WTC11 (cell line): Measurements from ENCODE around the gene CBLB. TPM values are rescaled to one million over a fixed set of nuclear protein-coding genes. Genes with fewer than 3 reads are reported as not detected.

Experiments
- ATAC-seq: fragments of 200-7000 bp; cut with Tn5 transposase; 2 replicates; pipeline ENCODE4 v1.10.0; 2021; ENCODE audit warnings: mild to moderate bottlenecking, moderate library complexity
- CTCF ChIA-PET: fragments of 300-600 bp; sonication (Branson Sonifier 250); formaldehyde crosslinking; loops from one replicate; lab custom pipeline; 2021; ENCODE audit warnings: antibody characterized with exemption; lab: Charles Lee
- POLR2A ChIA-PET: fragments of 350-600 bp; sonication (Branson Sonifier 250); formaldehyde crosslinking; loops from one replicate; lab custom pipeline; 2021; ENCODE audit warnings: antibody characterized with exemption; lab: Charles Lee
- DNase-seq: peaks from one replicate; pipeline ENCODE4 v3.0.0; 2021; ENCODE audit warnings: low spot score
- H3K27ac Mint-ChIP-seq: 2 replicates; pipeline ENCODE4 v1.8.0; 2021; ENCODE audit warnings: mixed read lengths
- H3K27me3 Mint-ChIP-seq: 2 replicates; pipeline ENCODE4 v1.8.0; 2021; ENCODE audit warnings: low read depth, mild to moderate bottlenecking, moderate library complexity, mixed read lengths
- H3K36me3 Mint-ChIP-seq: 2 replicates; pipeline ENCODE4 v1.8.0; 2021; ENCODE audit warnings: mixed read lengths
- H3K4me1 Mint-ChIP-seq: 2 replicates; pipeline ENCODE4 v1.8.0; 2022; ENCODE audit warnings: mixed read lengths
- H3K4me3 Mint-ChIP-seq: 2 replicates; pipeline ENCODE4 v1.8.0; 2021; ENCODE audit warnings: mild to moderate bottlenecking, moderate library complexity, mixed read lengths
- H3K9me3 Mint-ChIP-seq: 2 replicates; pipeline ENCODE4 v1.8.0; 2021; ENCODE audit warnings: mixed read lengths
- ATF3 ChIP-seq: sonication (generic); formaldehyde crosslinking; conservative IDR thresholded peaks from 2 replicates; pipeline ENCODE4 v1.8.1; 2022; ENCODE audit warnings: mild to moderate bottlenecking, missing genetic modification reagents
- CBFB ChIP-seq: sonication (generic); formaldehyde crosslinking; IDR thresholded peaks from 2 replicates; pipeline ENCODE4 v1.8.1; 2022; ENCODE audit warnings: mild to moderate bottlenecking, low read depth, missing genetic modification reagents
- EMX1 ChIP-seq: fragments of 250-450 bp; sonication (Bioruptor Pico); IDR thresholded peaks from 2 replicates; pipeline ENCODE4 v1.8.0; 2021; ENCODE audit warnings: mild to moderate bottlenecking
- ERG ChIP-seq: fragments of 250-450 bp; sonication (Bioruptor Pico); IDR thresholded peaks from 2 replicates; pipeline ENCODE4 v1.8.0; 2021; ENCODE audit warnings: mild to moderate bottlenecking
- ESRRA ChIP-seq: sonication (generic); formaldehyde crosslinking; IDR thresholded peaks from 2 replicates; pipeline ENCODE4 v1.8.1; 2022; ENCODE audit warnings: mild to moderate bottlenecking, missing genetic modification reagents, borderline replicate concordance
- ETV6 ChIP-seq: sonication (generic); formaldehyde crosslinking; IDR thresholded peaks from 2 replicates; pipeline ENCODE4 v1.8.1; 2022; ENCODE audit warnings: mild to moderate bottlenecking, missing genetic modification reagents
- GRHL2 ChIP-seq: fragments of 250-450 bp; sonication (Bioruptor Pico); IDR thresholded peaks from 2 replicates; pipeline ENCODE4 v1.8.0; 2022; ENCODE audit warnings: mild to moderate bottlenecking, moderate library complexity; ENCODE audit not compliant: insufficient replicate concordance, severe bottlenecking
- IRF2 ChIP-seq: sonication (generic); formaldehyde crosslinking; IDR thresholded peaks from 2 replicates; pipeline ENCODE4 v1.8.0; 2022; ENCODE audit warnings: low read depth, missing genetic modification reagents, borderline replicate concordance
- JAZF1 ChIP-seq: fragments of 250-450 bp; sonication (Bioruptor Pico); IDR thresholded peaks from 2 replicates; pipeline ENCODE4 v1.9.0; 2021; ENCODE audit warnings: moderate library complexity, mild to moderate bottlenecking, inconsistent platforms
- MYBL2 ChIP-seq: sonication (generic); formaldehyde crosslinking; IDR thresholded peaks from 2 replicates; pipeline ENCODE4 v1.8.1; 2023; ENCODE audit warnings: mild to moderate bottlenecking, moderate library complexity, missing genetic modification reagents
- NFE2L1 ChIP-seq: sonication (generic); formaldehyde crosslinking; IDR thresholded peaks from 2 replicates; pipeline ENCODE4 v1.8.1; 2023; ENCODE audit warnings: missing genetic modification reagents
- PRRX2 ChIP-seq: fragments of 250-450 bp; sonication (Bioruptor Pico); IDR thresholded peaks from 2 replicates; pipeline ENCODE4 v1.8.0; 2021; ENCODE audit warnings: mild to moderate bottlenecking
- SMAD3 ChIP-seq: sonication (generic); formaldehyde crosslinking; IDR thresholded peaks from 2 replicates; pipeline ENCODE4 v1.8.0; 2022; ENCODE audit warnings: missing genetic modification reagents, mild to moderate bottlenecking, borderline replicate concordance
- SMAD4 ChIP-seq: sonication (generic); formaldehyde crosslinking; IDR thresholded peaks from 2 replicates; pipeline ENCODE4 v1.8.0; 2022; ENCODE audit warnings: mild to moderate bottlenecking, missing genetic modification reagents
- SP1 ChIP-seq: sonication (generic); formaldehyde crosslinking; conservative IDR thresholded peaks from 2 replicates; pipeline ENCODE4 v1.8.1; 2022; ENCODE audit warnings: missing genetic modification reagents
- TCF7 ChIP-seq: sonication (generic); formaldehyde crosslinking; IDR thresholded peaks from 2 replicates; pipeline ENCODE4 v1.8.0; 2022; ENCODE audit warnings: mild to moderate bottlenecking, low read depth, missing genetic modification reagents, moderate library complexity
- TEAD1 ChIP-seq: sonication (generic); formaldehyde crosslinking; IDR thresholded peaks from 2 replicates; pipeline ENCODE4 v1.8.0; 2022; ENCODE audit warnings: mild to moderate bottlenecking, missing genetic modification reagents
- ZBTB43 ChIP-seq: sonication (generic); formaldehyde crosslinking; IDR thresholded peaks from 2 replicates; pipeline ENCODE4 v1.8.1; 2023; ENCODE audit warnings: mild to moderate bottlenecking, missing genetic modification reagents
- ZNF138 ChIP-seq: sonication (generic); formaldehyde crosslinking; conservative IDR thresholded peaks from 2 replicates; pipeline ENCODE4 v1.8.1; 2022; ENCODE audit warnings: mild to moderate bottlenecking, moderate library complexity, missing genetic modification reagents
- ZNF219 ChIP-seq: sonication (generic); formaldehyde crosslinking; IDR thresholded peaks from 2 replicates; pipeline ENCODE4 v1.8.0; 2023; ENCODE audit warnings: missing genetic modification reagents, mild to moderate bottlenecking, borderline replicate concordance
- ZNF317 ChIP-seq: sonication (generic); formaldehyde crosslinking; IDR thresholded peaks from 2 replicates; pipeline ENCODE4 v1.8.1; 2023; ENCODE audit warnings: low read depth, mild to moderate bottlenecking, moderate library complexity, missing genetic modification reagents, borderline replicate concordance
- total RNA-seq: library from RNA; stranded (reverse); gene quantifications from 3 replicates; pipeline ENCODE4 v1.2.3, GENCODE V29; 2021
- TF ChIP-seq, protein P1 (sequence below): fragments of 250-450 bp; sonication (Bioruptor Pico); IDR thresholded peaks from 2 replicates; pipeline ENCODE4 v2.1.2; 2022; ENCODE audit warnings: mild to moderate bottlenecking, moderate library complexity
- TF ChIP-seq, protein P2 (sequence below): sonication (generic); formaldehyde crosslinking; IDR thresholded peaks from 2 replicates; pipeline ENCODE4 v1.8.1; 2022; ENCODE audit warnings: mild to moderate bottlenecking, missing genetic modification reagents, moderate library complexity, borderline replicate concordance
- TF ChIP-seq, protein P3 (sequence below): fragments of 250-450 bp; sonication (Bioruptor Pico); IDR thresholded peaks from 2 replicates; pipeline ENCODE4 v1.9.0; 2021; ENCODE audit warnings: moderate library complexity, mild to moderate bottlenecking, inconsistent platforms, borderline replicate concordance
- TF ChIP-seq, protein P4 (sequence below): sonication (generic); formaldehyde crosslinking; IDR thresholded peaks from 2 replicates; pipeline ENCODE4 v1.8.0; 2023; ENCODE audit warnings: mild to moderate bottlenecking, missing genetic modification reagents

The CBLB gene
- total RNA-seq, 1 experiment from 2014 or later = 19.8 TPM

GRCh38 chr3:105807146-105807545, 61.7 kb downstream of the CBLB start:
- ATAC-seq (no peak), DNase-seq (no peak)
- CTCF ChIA-PET = no interaction called here
- Mint-ChIP-seq H3K27me3 (no peaks in the 10 kb centered on the region), H3K27ac (no peak overlapping the region), H3K4me1 (peaks cover 31% of the 10 kb centered on the region), H3K9me3 (no peaks in the 10 kb centered on the region), H3K4me3 (no peak overlapping the region), H3K36me3 (no peaks in the 10 kb centered on the region)
- POLR2A ChIA-PET = no interaction called here
- TF ChIP-seq MYBL2 (CRISPR knock-in tag) (no peak), ZBTB43 (CRISPR knock-in tag) (no peak), PRRX2 (CRISPR knock-in tag) (no peak), IRF2 (CRISPR knock-in tag) (no peak), NFE2L1 (no peak), GRHL2 (CRISPR knock-in tag) (no peak), JAZF1 (CRISPR knock-in tag) (no peak), SMAD4 (CRISPR knock-in tag) (no peak), ZNF138 (CRISPR knock-in tag) (no peak), CBFB (CRISPR knock-in tag) (no peak), ESRRA (CRISPR knock-in tag) (no peak), ERG (CRISPR knock-in tag) (no peak), ZNF317 (no peak), ETV6 (CRISPR knock-in tag) (no peak), SMAD3 (CRISPR knock-in tag) (no peak), ZNF219 (CRISPR knock-in tag) (no peak), ATF3 (no peak)
- TF ChIP-seq, protein P1, sequence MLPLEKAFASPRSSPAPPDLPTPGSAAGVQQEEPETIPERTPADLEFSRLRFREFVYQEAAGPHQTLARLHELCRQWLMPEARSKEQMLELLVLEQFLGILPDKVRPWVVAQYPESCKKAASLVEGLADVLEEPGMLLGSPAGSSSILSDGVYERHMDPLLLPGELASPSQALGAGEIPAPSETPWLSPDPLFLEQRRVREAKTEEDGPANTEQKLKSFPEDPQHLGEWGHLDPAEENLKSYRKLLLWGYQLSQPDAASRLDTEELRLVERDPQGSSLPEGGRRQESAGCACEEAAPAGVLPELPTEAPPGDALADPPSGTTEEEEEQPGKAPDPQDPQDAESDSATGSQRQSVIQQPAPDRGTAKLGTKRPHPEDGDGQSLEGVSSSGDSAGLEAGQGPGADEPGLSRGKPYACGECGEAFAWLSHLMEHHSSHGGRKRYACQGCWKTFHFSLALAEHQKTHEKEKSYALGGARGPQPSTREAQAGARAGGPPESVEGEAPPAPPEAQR = no peak
- TF ChIP-seq, protein P2, sequence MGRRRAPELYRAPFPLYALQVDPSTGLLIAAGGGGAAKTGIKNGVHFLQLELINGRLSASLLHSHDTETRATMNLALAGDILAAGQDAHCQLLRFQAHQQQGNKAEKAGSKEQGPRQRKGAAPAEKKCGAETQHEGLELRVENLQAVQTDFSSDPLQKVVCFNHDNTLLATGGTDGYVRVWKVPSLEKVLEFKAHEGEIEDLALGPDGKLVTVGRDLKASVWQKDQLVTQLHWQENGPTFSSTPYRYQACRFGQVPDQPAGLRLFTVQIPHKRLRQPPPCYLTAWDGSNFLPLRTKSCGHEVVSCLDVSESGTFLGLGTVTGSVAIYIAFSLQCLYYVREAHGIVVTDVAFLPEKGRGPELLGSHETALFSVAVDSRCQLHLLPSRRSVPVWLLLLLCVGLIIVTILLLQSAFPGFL = no peak
- TF ChIP-seq, protein P3, sequence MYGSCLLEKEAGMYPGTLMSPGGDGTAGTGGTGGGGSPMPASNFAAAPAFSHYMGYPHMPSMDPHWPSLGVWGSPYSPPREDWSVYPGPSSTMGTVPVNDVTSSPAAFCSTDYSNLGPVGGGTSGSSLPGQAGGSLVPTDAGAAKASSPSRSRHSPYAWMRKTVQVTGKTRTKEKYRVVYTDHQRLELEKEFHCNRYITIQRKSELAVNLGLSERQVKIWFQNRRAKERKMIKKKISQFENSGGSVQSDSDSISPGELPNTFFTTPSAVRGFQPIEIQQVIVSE (CRISPR knock-in tag) = no peak

DNA sequence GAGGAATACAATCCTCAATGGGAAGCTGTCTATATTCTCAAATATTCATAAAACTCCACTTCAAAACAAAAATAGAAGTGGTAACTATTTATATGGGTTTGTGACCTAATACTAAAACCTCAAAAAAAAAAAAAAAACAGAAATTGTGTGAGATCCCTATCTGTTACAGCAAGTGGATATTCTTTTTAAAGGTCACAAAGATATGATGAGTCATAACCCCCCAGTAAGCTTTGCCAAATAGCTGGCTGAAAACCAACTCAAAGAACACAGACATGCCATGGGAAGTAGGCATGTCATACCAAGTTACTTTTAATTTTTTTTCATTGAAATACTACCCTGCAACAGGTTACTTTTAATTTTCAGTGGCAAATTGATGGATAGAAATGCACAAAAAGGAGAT, 62.5 kb downstream of the CBLB start:
- Mint-ChIP-seq H3K4me1 (peaks cover 32% of the 10 kb centered on the region), H3K27me3 (no peaks in the 10 kb centered on the region), H3K9me3 (no peaks in the 10 kb centered on the region), H3K4me3 (no peak overlapping the region), H3K36me3 (no peaks in the 10 kb centered on the region), H3K27ac (no peak overlapping the region)
- DNase-seq (no peak), ATAC-seq (no peak)
- POLR2A ChIA-PET = no interaction called here
- CTCF ChIA-PET = no interaction called here
- TF ChIP-seq NFE2L1 (no peak), EMX1 (no peak), MYBL2 (CRISPR knock-in tag) (no peak), TEAD1 (no peak), TCF7 (CRISPR knock-in tag) (no peak), SMAD3 (CRISPR knock-in tag) (no peak), SP1 (CRISPR knock-in tag) (no peak)
- TF ChIP-seq, protein P4, sequence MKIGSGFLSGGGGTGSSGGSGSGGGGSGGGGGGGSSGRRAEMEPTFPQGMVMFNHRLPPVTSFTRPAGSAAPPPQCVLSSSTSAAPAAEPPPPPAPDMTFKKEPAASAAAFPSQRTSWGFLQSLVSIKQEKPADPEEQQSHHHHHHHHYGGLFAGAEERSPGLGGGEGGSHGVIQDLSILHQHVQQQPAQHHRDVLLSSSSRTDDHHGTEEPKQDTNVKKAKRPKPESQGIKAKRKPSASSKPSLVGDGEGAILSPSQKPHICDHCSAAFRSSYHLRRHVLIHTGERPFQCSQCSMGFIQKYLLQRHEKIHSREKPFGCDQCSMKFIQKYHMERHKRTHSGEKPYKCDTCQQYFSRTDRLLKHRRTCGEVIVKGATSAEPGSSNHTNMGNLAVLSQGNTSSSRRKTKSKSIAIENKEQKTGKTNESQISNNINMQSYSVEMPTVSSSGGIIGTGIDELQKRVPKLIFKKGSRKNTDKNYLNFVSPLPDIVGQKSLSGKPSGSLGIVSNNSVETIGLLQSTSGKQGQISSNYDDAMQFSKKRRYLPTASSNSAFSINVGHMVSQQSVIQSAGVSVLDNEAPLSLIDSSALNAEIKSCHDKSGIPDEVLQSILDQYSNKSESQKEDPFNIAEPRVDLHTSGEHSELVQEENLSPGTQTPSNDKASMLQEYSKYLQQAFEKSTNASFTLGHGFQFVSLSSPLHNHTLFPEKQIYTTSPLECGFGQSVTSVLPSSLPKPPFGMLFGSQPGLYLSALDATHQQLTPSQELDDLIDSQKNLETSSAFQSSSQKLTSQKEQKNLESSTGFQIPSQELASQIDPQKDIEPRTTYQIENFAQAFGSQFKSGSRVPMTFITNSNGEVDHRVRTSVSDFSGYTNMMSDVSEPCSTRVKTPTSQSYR = no peak
